Pancreas (tissue), 10 donors: ENCODE measurements around the gene RGS12. TPM values are rescaled to one million over a fixed set of nuclear protein-coding genes. Genes with fewer than 3 reads are reported as not detected.

Experiments used
- ATAC-seq, 4 donors: fragments of 200-7000 bp; cut with Tn5 transposase; one replicate each; pipeline versions ENCODE4 v1.8.0 to v1.9.1; 2020; ENCODE audit warnings: mild to moderate bottlenecking in 4 of 4, moderate library complexity in 4 of 4
- DNase-seq, 6 donors: peaks; one replicate each; pipeline ENCODE4 v3.0.0-alpha.2; 2020
- FAIRE-seq: peaks from 2 replicates; lab custom pipeline; 2012; peaks lifted over from hg19 to GRCh38; lab: Jason Lieb, UNC
- H3K27ac ChIP-seq, 4 donors: fragments of 200-600 bp; sonication (generic); 1 replicate in 3 of 4; 2 replicates in 1 of 4; pipeline versions ENCODE4 v1.5.0 to v1.8.0; 2020
- H3K27me3 ChIP-seq, 4 donors: fragments of 200-600 bp; one replicate each; pipeline ENCODE4 v1.8.0; 2021
- H3K36me3 ChIP-seq, 3 donors: fragments of 200-600 bp; sonication (generic) in 1 of 3; one replicate each; pipeline versions ENCODE4 v1.5.0 to v1.8.0; 2020 to 2021
- H3K4me1 ChIP-seq, 3 donors: fragments of 200-600 bp; one replicate each; pipeline ENCODE4 v1.8.0; 2021
- H3K4me3 ChIP-seq, 4 donors: fragments of 200-600 bp; sonication (generic) in 2 of 4; one replicate each; pipeline versions ENCODE4 v1.5.0 to v1.8.0; 2020 to 2021
- H3K9me3 ChIP-seq, 4 donors: fragments of 200-600 bp; one replicate each; pipeline ENCODE4 v1.8.0; 2021
- CTCF ChIP-seq, 4 donors: fragments of 200-600 bp; sonication (generic) in 3 of 4; IDR thresholded peaks; one replicate each; pipeline versions ENCODE4 v1.5.0 to v1.8.0; 2021; ENCODE audit warnings: antibody characterized with exemption in 4 of 4
- WGBS, 2 donors: extraction: QIAGEN DNeasy Blood & Tissue Kit; methylation state at CpG; one replicate each; pipeline ENCODE4 v1.1.7; 2013; 5-methylcytosine and 5-hydroxymethylcytosine counted together
- intact Hi-C, 3 donors: fragments of 100-400 bp; cut with DNase I; formaldehyde crosslinking; loops; one replicate each; pipeline versions ENCODE4 v1.11.1 to v1.14.2; 2022
- polyA plus RNA-seq, 2 donors: library from polyadenylated mRNA; stranded (reverse); fragments of 200-250 nt; gene quantifications; one replicate each; pipeline ENCODE4 v1.2.3, GENCODE V29; 2013
- total RNA-seq, 6 donors: library from RNA; stranded (reverse); fragmentation: NEBNext Ultra II Directional in 4 of 6; extraction: Animal tissue kit (Norgen Biotek cat#: 25700) in 4 of 6; gene quantifications; one replicate each; pipeline versions ENCODE4 v1.2.1 to v1.2.4, GENCODE V29; 2021 to 2023
- donor health status: healthy with polysubstance abuse.
- donor health status: DM: no; HTN: no; CAD: no; lungs with moderate emphysema.
- donor health status: DM: no; HTN: no; CAD: no.
- donor health status: control.
- donor health status: control.
- donor health status: Bipolar disorder and iron deficiency.
- donor health status: DM: yes; HTN: yes; CAD: no.
- donor health status: DM: no; HTN: no; CAD: no.
- donor health status: DM: no; HTN: no; CAD: no.
- donor health status: DM: yes; HTN: yes; CAD: no.

Gene RGS12
- total and polyA plus RNA-seq, 8 donors, result 4.6 to 21.6 (median 10.4) TPM

DNA sequence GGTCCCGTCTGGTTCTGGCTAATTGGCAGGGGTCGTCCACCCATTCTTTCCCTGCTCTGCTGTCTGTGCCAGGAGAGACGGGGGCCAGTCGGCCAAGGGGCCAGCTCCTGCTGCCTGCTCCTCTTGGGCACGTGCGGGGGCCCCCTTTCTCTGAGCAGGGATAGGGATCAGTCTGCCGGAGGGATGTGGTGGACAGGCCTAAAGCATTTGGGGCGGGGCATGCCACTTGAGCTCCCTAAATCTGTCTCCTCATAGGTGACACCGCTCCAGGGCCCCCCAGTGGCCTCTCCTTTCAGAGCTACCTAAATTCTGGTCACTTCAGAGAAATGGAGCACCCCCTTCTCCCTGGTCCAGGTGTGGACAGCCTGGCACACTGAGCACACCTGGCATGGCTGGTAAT is 48.1 kb upstream of the RGS12 start:
- no peaks in the 10 kb centered on the region for H3K27me3 ChIP-seq
- ATAC-seq (no peak), FAIRE-seq (no peak), DNase-seq (peak in 1 of 6 donors; percentile 65)
- no peaks in the 10 kb centered on the region for H3K36me3 ChIP-seq
- TF ChIP-seq CTCF (IDR thresholded peaks at IDR 0.05), result no peak
- intact Hi-C loops, result no loop called here
- H3K4me1 ChIP-seq, result peaks cover 0 to 15% (median 9%) of the 10 kb centered on the region in 3 donors
- no peak overlapping the region for H3K27ac ChIP-seq
- WGBS, 2 donors, result 76 to 85% methylated on average over 9 of the region's 9 CpGs
- no peak overlapping the region for H3K4me3 ChIP-seq
- H3K9me3 ChIP-seq, result no peaks in the 10 kb centered on the region

DNA sequence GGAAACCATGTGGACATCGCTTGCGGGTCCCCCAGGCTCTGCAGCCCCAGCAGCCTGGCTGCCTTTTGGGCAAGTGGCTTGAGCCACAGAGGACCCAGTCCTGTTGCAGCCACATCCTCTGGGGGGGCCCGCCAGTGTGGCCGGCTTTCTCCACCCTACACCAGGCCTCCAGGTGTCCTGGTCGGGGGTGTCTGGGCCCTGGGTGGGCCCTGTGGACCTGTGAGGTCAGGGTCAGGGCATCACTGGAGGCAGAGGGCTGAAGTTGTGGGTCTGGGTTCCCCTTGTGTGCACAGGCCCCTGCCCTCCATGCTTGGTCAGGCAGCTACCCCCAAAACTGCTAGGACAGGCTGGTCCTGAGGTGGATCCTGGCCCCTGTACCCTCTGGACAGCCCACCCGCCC is 47.1 kb upstream of the RGS12 start:
- no peak for DNase-seq
- intact Hi-C loops, result no loop called here
- no peak for FAIRE-seq
- ATAC-seq, result no peak
- no peak overlapping the region for H3K27ac ChIP-seq
- no peaks in the 10 kb centered on the region for H3K9me3 ChIP-seq
- no peak overlapping the region for H3K4me3 ChIP-seq
- H3K4me1 ChIP-seq, result peaks cover 0 to 6% (median 2%) of the 10 kb centered on the region in 3 donors
- no peaks in the 10 kb centered on the region for H3K27me3 ChIP-seq
- H3K36me3 ChIP-seq, result no peaks in the 10 kb centered on the region
- 87 to 89% methylated on average over 6 of the region's 6 CpGs for WGBS, 2 donors
- no peak for TF ChIP-seq CTCF (IDR thresholded peaks at IDR 0.05)

- intact Hi-C loops, result no loop called here
- no peaks in the 10 kb centered on the region for H3K9me3 ChIP-seq
- FAIRE-seq (no peak), ATAC-seq (peak in 2 of 4 donors; percentile 7 to 15), DNase-seq (peak in 1 of 6 donors; percentile 68)
- no peaks in the 10 kb centered on the region for H3K36me3 ChIP-seq
- H3K27ac ChIP-seq, result no peak overlapping the region
- TF ChIP-seq CTCF (IDR thresholded peaks at IDR 0.05), result no peak
- H3K4me1 ChIP-seq, result no peaks in the 10 kb centered on the region
- H3K4me3 ChIP-seq, result no peak overlapping the region
- no peaks in the 10 kb centered on the region for H3K27me3 ChIP-seq
- 74 to 81% methylated on average over 15 to 16 of the region's 16 CpGs for WGBS, 2 donors
Observed at GRCh38 chr4:3246458-3247398, 46.1 kb upstream of the RGS12 start.

- no peak for FAIRE-seq
- Histone ChIP-seq H3K27me3 (no peaks in the 10 kb centered on the region), H3K9me3 (no peaks in the 10 kb centered on the region), H3K36me3 (no peaks in the 10 kb centered on the region), H3K27ac (no peak overlapping the region), H3K4me3 (no peak overlapping the region), H3K4me1 (no peaks in the 10 kb centered on the region)
- intact Hi-C loops, result no loop called here
- TF ChIP-seq CTCF (IDR thresholded peaks at IDR 0.05), result no peak
- WGBS, 2 donors, result 88 to 91% methylated on average over 19 to 21 of the region's 21 CpGs
- DNase-seq, result peak in 1 of 6 donors; percentile 76
- ATAC-seq, result no peak
Observed at GRCh38 chr4:3247399-3248177, 45.2 kb upstream of the RGS12 start.
